GM19372 (cell line): ENCODE measurements around the gene MCTP1.
A peak's percentile ranks its signal among the peaks of the same experiment; 100 is the strongest.

Source experiments
- ATAC-seq: cut with Tn5 transposase; IDR thresholded peaks from one replicate; pipeline ENCODE4 v1.9.1; 2021; ENCODE audit warnings: mild to moderate bottlenecking, low read depth, moderate library complexity; ENCODE audit not compliant: unreplicated experiment

Gene MCTP1

GRCh38 chr5:95081982-95082381, 202.9 kb downstream of the MCTP1 start:
- ATAC-seq: peak; percentile 8

GRCh38 chr5:95081500-95081960, 203.4 kb downstream of the MCTP1 start:
- peak; percentile 81 for ATAC-seq

- ATAC-seq: no peak
These were observed 204.5 kb downstream of the MCTP1 start for GRCh38 chr5:95080441-95080840.

GRCh38 chr5:95080030-95080429, 204.9 kb downstream of the MCTP1 start:
- ATAC-seq: no peak

- ATAC-seq: no peak
These were observed 206.0 kb downstream of the MCTP1 start for GRCh38 chr5:95078868-95079267.

- no peak for ATAC-seq
These were observed 208.3 kb downstream of the MCTP1 start for GRCh38 chr5:95076395-95077185.

GRCh38 chr5:95075111-95075510, 209.8 kb downstream of the MCTP1 start:
- ATAC-seq: no peak

- no peak for ATAC-seq
These were observed 212.6 kb downstream of the MCTP1 start for GRCh38 chr5:95072281-95072680.

- no peak for ATAC-seq
These were observed 214.0 kb downstream of the MCTP1 start for GRCh38 chr5:95070866-95071265.

- no peak for ATAC-seq
These were observed 214.4 kb downstream of the MCTP1 start for GRCh38 chr5:95070453-95070852.

GRCh38 chr5:95069948-95070347, 214.9 kb downstream of the MCTP1 start:
- ATAC-seq: no peak

GRCh38 chr5:95069021-95069420, 215.9 kb downstream of the MCTP1 start:
- ATAC-seq: no peak

- ATAC-seq: peak; percentile 42
These were observed 216.5 kb downstream of the MCTP1 start for GRCh38 chr5:95068289-95068910.

GRCh38 chr5:95066048-95066447, 218.8 kb downstream of the MCTP1 start:
- ATAC-seq: no peak

GRCh38 chr5:95063492-95063891, 221.4 kb downstream of the MCTP1 start:
- ATAC-seq: no peak

- no peak for ATAC-seq
These were observed 224.8 kb downstream of the MCTP1 start for GRCh38 chr5:95060098-95060497.

- no peak for ATAC-seq
These were observed 225.3 kb downstream of the MCTP1 start for GRCh38 chr5:95059636-95060035.

GRCh38 chr5:95057615-95058014, 227.3 kb downstream of the MCTP1 start:
- no peak for ATAC-seq

- no peak for ATAC-seq
These were observed 231.6 kb downstream of the MCTP1 start for GRCh38 chr5:95053253-95053652.

GRCh38 chr5:95050708-95051107, 234.2 kb downstream of the MCTP1 start:
- ATAC-seq: no peak

- no peak for ATAC-seq
These were observed 236.3 kb downstream of the MCTP1 start for GRCh38 chr5:95048628-95049027.
